ENCODE data around the gene FALEC. TPM values are rescaled to one million over a fixed set of nuclear protein-coding genes. Genes with fewer than 3 reads are reported as not detected.

Gene FALEC
- polyA plus RNA-seq, 3 donors: 0.40 to 0.44 TPM; not detected in 1

- no peak for DNase-seq (ENCODE audit: low read depth in 3 of 3, low spot score in 2 of 3)
Observed at GRCh38 chr1:150511551-150511950, 4.0 kb upstream of the FALEC start.

GRCh38 chr1:150511985-150512660 is 3.4 kb upstream of the FALEC start:
- no peak for DNase-seq (ENCODE audit: low read depth in 3 of 3, low spot score in 2 of 3)

- DNase-seq (ENCODE audit: low read depth in 3 of 3, low spot score in 2 of 3): no peak
Observed at GRCh38 chr1:150512846-150513245, 2.7 kb upstream of the FALEC start.

GRCh38 chr1:150513351-150513791 is 2.2 kb upstream of the FALEC start:
- no peak for DNase-seq (ENCODE audit: low read depth in 3 of 3, low spot score in 2 of 3)

- no peak for DNase-seq (ENCODE audit: low read depth in 3 of 3, low spot score in 2 of 3)
Observed at GRCh38 chr1:150514260-150514659, 1.3 kb upstream of the FALEC start.

- DNase-seq (ENCODE audit: low read depth in 3 of 3, low spot score in 2 of 3): no peak
Observed at GRCh38 chr1:150514913-150515327, 632 bp upstream of the FALEC start.

- DNase-seq (ENCODE audit: low read depth in 3 of 3, low spot score in 2 of 3): no peak
Observed at GRCh38 chr1:150516050-150516591, 569 bp downstream of the FALEC start.

- DNase-seq (ENCODE audit: low read depth in 3 of 3, low spot score in 2 of 3): no peak
Observed at GRCh38 chr1:150516616-150517015, 1.1 kb downstream of the FALEC start.

GRCh38 chr1:150521196-150521968 is 5.8 kb downstream of the FALEC start:
- no peak for DNase-seq (ENCODE audit: low read depth in 3 of 3, low spot score in 2 of 3)

GRCh38 chr1:150525348-150525747 is 9.8 kb downstream of the FALEC start:
- DNase-seq (ENCODE audit: low read depth in 3 of 3, low spot score in 2 of 3): no peak

GRCh38 chr1:150528196-150528595 is 12.6 kb downstream of the FALEC start:
- DNase-seq (ENCODE audit: low read depth in 3 of 3, low spot score in 2 of 3): no peak

- DNase-seq (ENCODE audit: low read depth in 3 of 3, low spot score in 2 of 3): no peak
Observed at GRCh38 chr1:150529017-150529416, 13.5 kb downstream of the FALEC start.

GRCh38 chr1:150530491-150531159 is 15.1 kb downstream of the FALEC start:
- DNase-seq (ENCODE audit: low read depth in 3 of 3, low spot score in 2 of 3): no peak

GRCh38 chr1:150532860-150533259 is 17.3 kb downstream of the FALEC start:
- DNase-seq (ENCODE audit: low read depth in 3 of 3, low spot score in 2 of 3): no peak

- no peak for DNase-seq (ENCODE audit: low read depth in 3 of 3, low spot score in 2 of 3)
Observed at GRCh38 chr1:150534002-150534401, 18.4 kb downstream of the FALEC start.

- DNase-seq (ENCODE audit: low read depth in 3 of 3, low spot score in 2 of 3): no peak
Observed at GRCh38 chr1:150535511-150536287, 20.1 kb downstream of the FALEC start.

- DNase-seq (ENCODE audit: low read depth in 3 of 3, low spot score in 2 of 3): no peak
Observed at GRCh38 chr1:150536836-150537731, 21.5 kb downstream of the FALEC start.

GRCh38 chr1:150537732-150538684 is 22.5 kb downstream of the FALEC start:
- no peak for DNase-seq (ENCODE audit: low read depth in 3 of 3, low spot score in 2 of 3)
